Stimulated activated effector memory CD8-positive, alpha-beta T cell treated with anti-CD3 and anti-CD28 coated beads, Interleukin-12 subunit alpha, Interleukin-12 subunit beta, amount 100 ng/mL, for 72 hours (primary cell): ENCODE data around the gene AEBP1.

Experiments
- ATAC-seq: fragments of 150-1000 bp; cut with Tn5 transposase; 2 replicates; pipeline ENCODE4 v1.10.0; 2021
- DNase-seq, 2 donors: peaks; one replicate each; pipeline ENCODE4 v3.0.0; 2021 to 2022; ENCODE audit warnings: low spot score in 2 of 2
- H3K27ac Mint-ChIP-seq: one replicate; pipeline ENCODE4 v1.8.0; 2022; ENCODE audit warnings: mild to moderate bottlenecking, mixed read lengths
- H3K36me3 Mint-ChIP-seq: one replicate; pipeline ENCODE4 v1.8.0; 2022; ENCODE audit warnings: mild to moderate bottlenecking, mixed read lengths
- H3K4me1 Mint-ChIP-seq: one replicate; pipeline ENCODE4 v1.8.0; 2022; ENCODE audit warnings: mixed read lengths
- H3K4me3 Mint-ChIP-seq: one replicate; pipeline ENCODE4 v1.8.0; 2022; ENCODE audit warnings: mild to moderate bottlenecking, mixed read lengths
- H3K9me3 Mint-ChIP-seq: one replicate; pipeline ENCODE4 v1.8.0; 2022; ENCODE audit warnings: mixed read lengths

The AEBP1 gene

DNA sequence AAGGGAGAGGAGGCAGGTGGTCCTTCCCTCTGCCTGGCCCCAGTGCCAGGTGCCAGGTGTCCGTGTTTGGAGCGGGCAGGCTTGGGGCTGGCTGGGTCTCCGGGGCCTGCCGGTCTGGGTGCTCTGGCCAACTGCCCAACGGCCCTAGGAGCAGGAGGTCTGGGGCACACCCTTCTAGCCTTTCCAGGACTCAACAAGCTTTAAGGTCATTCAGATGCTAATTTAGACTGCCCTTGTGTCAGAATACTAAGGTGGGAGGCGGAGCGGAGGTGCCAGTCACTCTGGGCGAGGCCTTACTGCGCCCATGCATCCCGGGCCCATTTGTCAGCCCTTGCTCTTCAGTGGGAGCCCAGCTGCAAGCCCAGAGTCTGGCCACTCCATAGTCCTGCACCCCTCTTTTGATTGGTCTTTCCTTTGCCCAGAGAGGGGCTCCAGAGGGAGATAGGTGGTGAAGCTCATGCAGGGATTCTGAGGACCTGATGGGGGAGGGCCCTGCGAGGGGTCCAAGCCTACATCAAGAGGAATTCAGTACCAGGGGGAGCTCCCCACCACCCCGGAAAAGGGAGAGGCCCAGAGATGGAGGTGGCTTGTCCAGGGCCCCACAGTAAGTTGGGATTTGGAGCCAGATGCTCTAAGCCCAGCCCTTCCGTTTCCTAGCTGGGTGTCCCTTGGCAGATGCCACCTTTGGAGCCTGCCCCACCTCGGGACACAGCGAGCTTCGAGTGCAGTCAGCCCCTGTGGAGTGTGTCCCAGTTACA, 40.1 kb upstream of the AEBP1 start:
- peaks cover 75% of the 10 kb centered on the region for H3K36me3 Mint-ChIP-seq
- no peak for DNase-seq

DNA sequence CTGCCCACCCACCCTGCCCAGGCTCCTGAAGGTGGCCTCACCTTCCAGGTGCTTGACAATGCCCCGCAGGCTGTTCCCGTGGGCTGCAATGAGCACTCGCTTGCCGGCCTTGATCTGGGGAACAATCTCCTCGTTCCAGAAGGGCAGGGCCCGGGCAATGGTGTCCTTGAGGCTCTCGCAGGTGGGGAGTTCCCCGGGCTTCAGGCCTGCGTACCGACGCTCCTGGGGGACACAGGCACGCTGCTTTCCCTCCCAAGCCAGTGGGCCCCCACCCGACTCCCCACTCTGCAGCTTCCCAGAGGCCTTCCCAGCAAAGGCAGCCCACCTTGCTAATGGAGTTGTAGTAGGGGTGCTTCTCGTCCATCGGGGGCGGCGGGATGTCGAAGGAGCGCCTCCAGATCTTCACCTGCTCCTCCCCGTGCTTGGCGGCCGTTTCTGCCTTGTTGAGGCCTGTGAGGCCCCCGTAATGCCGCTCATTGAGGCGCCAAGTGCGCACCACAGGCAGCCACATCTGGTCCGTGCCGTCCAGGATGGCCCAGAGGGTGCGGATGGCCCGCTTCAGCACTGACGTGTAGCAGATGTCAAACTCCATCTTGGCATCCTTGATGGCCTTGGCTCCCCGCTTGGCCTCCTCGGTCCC, 39.2 kb upstream of the AEBP1 start:
- Mint-ChIP-seq H3K9me3 (no peaks in the 10 kb centered on the region), H3K36me3 (peaks cover 73% of the 10 kb centered on the region), H3K4me3 (no peak overlapping the region), H3K27ac (peak overlapping the region; percentile 89), H3K4me1 (peaks cover 37% of the 10 kb centered on the region)
- DNase-seq (no peak), ATAC-seq (no peak)

More for the DNA sequence above, 40.1 kb upstream of the AEBP1 start:
- ATAC-seq: no peak
- Mint-ChIP-seq H3K27ac (no peak overlapping the region), H3K9me3 (no peaks in the 10 kb centered on the region), H3K4me1 (peaks cover 37% of the 10 kb centered on the region), H3K4me3 (no peak overlapping the region)

DNA sequence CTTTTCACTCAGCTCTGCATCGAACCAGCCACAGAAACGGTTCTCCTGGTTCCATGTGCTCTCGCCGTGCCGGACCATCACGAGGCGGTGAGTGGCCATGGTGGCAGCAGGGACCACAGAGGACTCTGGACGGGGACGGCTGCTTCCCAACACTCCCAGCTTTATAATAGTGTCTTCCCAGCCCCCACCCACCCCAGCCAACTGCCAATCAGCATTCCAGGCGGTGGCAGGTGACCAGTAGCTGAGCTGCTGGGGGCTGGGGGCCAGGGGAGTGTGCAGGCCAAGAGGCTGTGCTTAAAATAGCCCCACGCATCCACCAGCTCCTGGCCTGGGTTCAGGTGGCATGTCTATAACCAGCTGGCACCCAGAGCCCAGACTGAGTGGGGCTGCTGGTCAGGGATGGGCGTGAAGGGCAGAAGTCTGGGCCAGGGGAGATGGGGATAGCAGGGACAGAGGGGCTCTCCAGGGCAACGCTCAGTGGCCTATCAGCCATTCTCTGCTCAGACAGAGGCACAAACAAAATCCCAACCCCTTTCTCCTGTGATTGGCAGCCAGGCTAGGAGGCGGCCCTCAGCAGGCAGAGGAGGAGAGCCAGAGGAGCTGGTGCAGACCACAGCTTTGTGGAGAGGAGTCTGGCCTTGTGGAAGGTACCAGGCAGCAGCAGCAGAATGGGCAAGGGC, 38.6 kb upstream of the AEBP1 start, which contains the start of gene PGAM2:
Gene PGAM2, minus strand, starts transcription at position 137 of the 680 bp plus-strand sequence. Its CDS starts 38 bp downstream, at position 99.
- ATAC-seq (peak; percentile 45), DNase-seq (no peak)
- peaks cover 37% of the 10 kb centered on the region for H3K4me1 Mint-ChIP-seq
- peak within 1 kb of the TSS; percentile 89 for H3K27ac Mint-ChIP-seq
- no peak within 1 kb of the TSS for H3K4me3 Mint-ChIP-seq
- no peaks in the 10 kb centered on the region for H3K9me3 Mint-ChIP-seq
- peaks cover 70% of the 10 kb centered on the region for H3K36me3 Mint-ChIP-seq

DNA sequence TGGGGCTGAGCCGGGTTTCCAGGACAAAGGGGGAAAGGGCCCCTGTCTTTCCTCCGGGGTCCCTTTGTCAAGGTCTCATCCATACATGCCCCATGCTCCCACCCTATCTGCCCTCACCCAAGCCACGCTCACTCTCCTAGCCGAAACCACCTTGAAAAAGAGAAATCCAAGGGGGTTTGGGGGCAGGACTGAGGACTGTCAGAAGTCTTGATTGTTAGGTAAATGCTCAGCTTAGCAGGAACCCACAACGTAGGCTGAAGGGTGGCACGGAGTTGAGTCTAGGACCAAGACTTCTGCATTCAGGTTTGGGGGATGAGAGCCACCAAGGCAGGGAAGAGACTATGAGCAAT, 38.1 kb upstream of the AEBP1 start:
- H3K4me1 Mint-ChIP-seq: peaks cover 37% of the 10 kb centered on the region

DNA sequence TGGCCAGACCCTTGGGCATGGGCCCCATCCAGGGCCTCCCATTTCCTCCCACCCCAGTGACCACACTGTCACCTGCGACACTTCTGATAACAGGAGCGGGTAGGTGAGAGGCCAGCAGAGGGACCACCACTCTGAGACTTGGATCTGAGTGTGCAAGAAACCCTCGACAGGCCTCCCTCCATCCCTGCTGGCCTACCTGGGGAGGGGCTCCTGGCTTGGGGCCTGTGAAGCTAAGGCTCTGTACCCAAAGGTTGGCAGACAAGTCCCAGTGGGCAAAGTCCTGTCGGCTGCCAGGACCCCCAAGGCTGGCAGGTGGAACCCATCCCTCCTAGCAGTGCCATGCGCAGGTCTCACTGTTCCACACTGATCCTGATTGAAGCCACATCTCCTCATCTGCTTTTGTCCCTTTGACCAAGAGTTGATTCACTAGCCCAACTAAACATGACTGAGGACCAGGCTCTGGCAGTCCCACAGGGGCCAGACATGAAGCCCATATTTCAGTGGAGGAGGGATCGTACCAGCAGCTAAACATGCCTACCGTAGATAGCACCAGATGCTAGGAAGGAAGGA, 37.6 kb upstream of the AEBP1 start:
- Mint-ChIP-seq H3K9me3 (no peaks in the 10 kb centered on the region), H3K4me1 (peaks cover 37% of the 10 kb centered on the region), H3K27ac (peak overlapping the region; percentile 89), H3K4me3 (no peak overlapping the region), H3K36me3 (peaks cover 73% of the 10 kb centered on the region)
- DNase-seq: no peak
- peak; percentile 1 for ATAC-seq

More for the DNA sequence above, 38.1 kb upstream of the AEBP1 start:
- Mint-ChIP-seq H3K4me3 (no peak overlapping the region), H3K9me3 (no peaks in the 10 kb centered on the region), H3K36me3 (peaks cover 70% of the 10 kb centered on the region), H3K27ac (peak overlapping the region; percentile 89)
- DNase-seq (no peak), ATAC-seq (peak; percentile 24)

DNA sequence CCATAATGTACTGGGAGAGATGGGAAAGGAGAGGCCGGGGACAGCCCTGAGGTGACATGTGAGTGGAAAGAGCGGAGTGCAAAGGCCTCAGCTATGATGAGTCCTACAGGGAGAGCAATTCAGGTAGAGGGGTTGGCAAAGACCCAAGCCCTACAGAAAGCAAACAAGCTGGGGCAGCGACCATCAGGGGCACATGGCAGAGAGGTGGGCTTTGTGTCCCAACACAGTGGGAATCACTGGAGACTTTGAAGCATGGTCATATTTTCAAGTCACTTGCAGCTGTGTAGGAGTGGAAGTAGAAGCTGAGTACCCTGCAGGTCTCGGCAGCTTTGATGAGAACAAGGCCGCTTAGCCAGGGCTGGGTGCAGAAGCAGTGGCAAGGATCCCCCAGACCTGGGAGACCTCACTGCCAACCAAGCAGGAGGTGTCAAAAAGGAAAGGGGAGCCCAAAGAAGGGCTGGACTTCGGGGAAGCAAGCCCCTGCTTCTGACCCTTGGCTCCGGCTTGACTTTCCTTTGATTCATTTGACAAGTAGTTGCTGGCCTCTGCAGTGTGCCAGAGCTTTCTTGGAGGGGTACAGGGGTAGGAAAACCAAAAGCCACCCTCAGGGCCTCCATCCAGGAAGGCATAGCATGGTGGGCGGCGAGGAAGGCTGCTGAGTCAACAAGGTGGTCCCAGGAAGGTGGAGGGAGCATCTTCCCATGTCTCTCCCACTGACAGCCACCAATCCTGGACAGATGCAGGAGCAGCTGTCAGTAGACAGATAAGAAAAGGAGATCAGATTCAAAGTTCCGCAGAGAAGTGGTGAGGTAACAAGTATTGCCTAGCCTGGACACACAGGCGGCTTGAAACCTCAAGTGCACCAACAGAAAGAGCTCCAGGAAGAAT, 36.8 kb upstream of the AEBP1 start:
- Mint-ChIP-seq H3K27ac (peak overlapping the region; percentile 89), H3K9me3 (no peaks in the 10 kb centered on the region), H3K4me1 (peaks cover 44% of the 10 kb centered on the region), H3K36me3 (peaks cover 80% of the 10 kb centered on the region), H3K4me3 (no peak overlapping the region)
- DNase-seq (no peak), ATAC-seq (no peak)

DNA sequence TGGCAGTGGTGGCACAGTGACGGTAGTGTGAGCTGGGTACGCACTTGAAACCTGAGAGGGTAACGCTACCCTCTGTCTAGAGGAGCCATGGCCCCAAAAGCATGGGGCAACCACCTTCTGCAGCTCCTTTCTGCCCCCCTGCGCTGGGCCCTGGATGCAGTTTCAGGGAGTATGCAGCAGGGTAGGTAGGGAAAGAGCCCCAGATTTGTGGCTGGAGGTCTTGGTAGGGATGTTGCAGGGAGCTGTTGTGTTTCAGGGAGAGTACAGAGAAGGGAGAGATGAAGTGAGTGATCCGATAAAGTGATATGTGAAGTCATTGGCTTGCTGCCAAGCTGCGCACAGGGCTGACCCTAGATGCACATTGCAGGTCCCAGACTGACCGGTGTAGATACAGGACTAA, 36.1 kb upstream of the AEBP1 start:
- H3K27ac Mint-ChIP-seq: peak overlapping the region; percentile 89
- peaks cover 52% of the 10 kb centered on the region for H3K4me1 Mint-ChIP-seq
- ATAC-seq (no peak), DNase-seq (no peak)
- H3K4me3 Mint-ChIP-seq: no peak overlapping the region
- H3K9me3 Mint-ChIP-seq: no peaks in the 10 kb centered on the region
- peaks cover 83% of the 10 kb centered on the region for H3K36me3 Mint-ChIP-seq

DNA sequence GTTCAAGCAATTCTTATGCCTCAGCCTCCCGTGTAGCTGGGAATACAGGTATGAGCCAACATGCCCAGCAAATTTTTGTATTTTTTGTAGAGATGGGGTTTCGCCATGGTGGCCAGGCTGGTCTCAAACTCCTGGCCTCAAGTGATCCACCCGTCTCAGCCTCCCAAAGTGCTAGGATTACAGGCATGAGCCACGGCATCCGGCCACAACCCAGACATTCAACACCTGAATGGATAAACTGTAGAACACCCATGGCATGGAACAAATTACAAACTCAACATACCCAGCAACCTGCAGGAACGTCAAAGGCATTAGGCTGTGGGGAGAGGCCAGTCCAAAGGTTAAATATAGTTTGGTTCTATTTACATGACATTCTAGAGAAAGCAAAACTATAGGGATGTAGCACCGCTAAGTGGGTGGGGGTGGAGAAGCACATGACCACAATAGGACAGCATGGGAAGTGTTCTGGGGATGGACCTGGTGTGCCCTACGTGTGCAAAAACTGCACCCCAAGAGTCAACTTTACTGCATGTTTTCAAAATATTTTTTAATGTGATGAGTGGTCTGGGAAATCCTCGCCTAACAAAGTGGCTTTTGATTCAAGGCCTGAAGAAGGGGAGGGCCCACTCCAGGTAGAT, 32.3 kb upstream of the AEBP1 start:
- no peak for ATAC-seq
- DNase-seq: no peak
- Mint-ChIP-seq H3K4me1 (peaks cover 51% of the 10 kb centered on the region), H3K27ac (peak overlapping the region; percentile 84), H3K4me3 (no peak overlapping the region), H3K36me3 (peaks cover 90% of the 10 kb centered on the region), H3K9me3 (no peaks in the 10 kb centered on the region)

DNA sequence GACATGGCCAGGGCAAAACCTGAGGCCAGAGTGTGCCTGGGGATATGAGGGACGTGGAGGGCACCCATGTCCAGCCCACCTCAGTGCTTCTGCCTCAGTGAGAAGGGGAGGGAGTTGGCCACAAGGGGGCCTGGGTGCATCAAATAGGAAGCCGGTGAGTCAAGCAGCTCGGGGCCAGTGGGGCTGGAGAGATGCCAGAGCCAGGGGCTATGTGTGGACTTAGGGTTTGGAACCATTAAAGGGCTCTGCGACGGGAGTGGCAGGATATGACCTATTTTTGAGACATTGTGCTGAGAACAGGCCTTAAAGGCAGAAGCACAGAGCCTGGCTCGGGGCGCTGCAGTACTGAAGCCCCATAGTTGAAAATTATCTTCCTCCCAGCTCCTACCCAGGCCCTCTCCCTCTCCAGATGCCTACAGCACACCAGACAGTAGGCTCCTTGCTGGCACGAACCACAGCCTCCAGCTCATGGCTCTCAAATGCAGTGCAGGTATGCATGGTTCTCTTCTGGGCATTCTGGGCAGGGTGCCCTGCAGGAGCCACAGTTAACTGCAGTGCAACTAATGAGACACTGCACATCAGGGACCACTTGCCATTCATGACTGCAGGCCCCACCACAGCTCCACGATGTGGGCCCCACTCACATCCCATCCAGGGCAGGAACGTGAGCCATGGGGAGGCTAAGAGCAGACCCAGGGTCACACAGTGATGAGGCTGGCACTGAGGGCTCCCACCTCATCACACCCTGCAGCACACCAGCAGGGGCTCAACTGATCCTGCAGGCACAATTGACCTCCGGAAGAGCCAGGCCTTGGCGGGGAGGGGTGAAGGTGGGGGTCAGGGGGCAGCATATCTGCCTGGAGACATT, 31.5 kb upstream of the AEBP1 start:
- DNase-seq (no peak), ATAC-seq (peak; percentile 49)
- H3K27ac Mint-ChIP-seq: peak overlapping the region; percentile 84
- H3K4me1 Mint-ChIP-seq: peaks cover 47% of the 10 kb centered on the region
- peak overlapping the region; percentile 40 for H3K4me3 Mint-ChIP-seq
- no peaks in the 10 kb centered on the region for H3K9me3 Mint-ChIP-seq
- peaks cover 90% of the 10 kb centered on the region for H3K36me3 Mint-ChIP-seq

DNA sequence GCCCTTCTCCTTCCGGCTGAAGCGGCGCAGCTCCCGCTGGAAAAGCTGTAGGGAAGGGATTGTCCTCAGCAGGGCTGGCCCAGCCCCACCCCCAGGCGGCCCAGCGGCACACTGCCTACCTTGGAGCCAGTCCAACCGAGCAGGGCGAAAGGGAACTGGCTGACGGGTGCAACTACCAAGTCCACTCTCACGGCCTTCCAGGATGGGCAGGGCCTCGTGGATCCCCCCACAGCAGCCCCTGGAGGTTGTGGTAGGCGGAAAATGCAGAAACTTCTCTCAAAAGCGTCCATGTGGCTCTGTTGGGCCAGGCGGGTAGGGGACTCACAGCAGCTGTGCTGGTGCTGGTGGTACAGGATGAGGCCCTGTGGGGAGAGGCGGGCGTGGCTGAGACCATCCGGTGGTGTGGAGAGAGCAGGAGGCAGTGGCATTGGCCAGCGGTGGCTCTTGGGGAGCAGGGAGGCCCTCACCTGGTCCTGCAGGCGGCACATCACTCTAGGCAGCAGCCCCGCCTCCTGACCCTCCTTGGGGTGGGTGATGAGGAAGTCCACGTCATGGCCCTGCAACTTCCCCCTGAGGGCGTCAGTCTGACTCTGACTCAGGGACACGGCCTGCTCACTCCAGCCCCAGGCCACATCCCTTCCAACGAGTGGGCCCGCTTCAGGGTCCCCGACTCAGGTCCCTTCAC, 30.3 kb upstream of the AEBP1 start:
- H3K27ac Mint-ChIP-seq: peak overlapping the region; percentile 84
- peak overlapping the region; percentile 40 for H3K4me3 Mint-ChIP-seq
- H3K36me3 Mint-ChIP-seq: peaks cover 90% of the 10 kb centered on the region
- peak in 1 of 2 donors; percentile 49 for DNase-seq
- H3K4me1 Mint-ChIP-seq: peaks cover 46% of the 10 kb centered on the region
- no peaks in the 10 kb centered on the region for H3K9me3 Mint-ChIP-seq
- ATAC-seq: peak; percentile 97

DNA sequence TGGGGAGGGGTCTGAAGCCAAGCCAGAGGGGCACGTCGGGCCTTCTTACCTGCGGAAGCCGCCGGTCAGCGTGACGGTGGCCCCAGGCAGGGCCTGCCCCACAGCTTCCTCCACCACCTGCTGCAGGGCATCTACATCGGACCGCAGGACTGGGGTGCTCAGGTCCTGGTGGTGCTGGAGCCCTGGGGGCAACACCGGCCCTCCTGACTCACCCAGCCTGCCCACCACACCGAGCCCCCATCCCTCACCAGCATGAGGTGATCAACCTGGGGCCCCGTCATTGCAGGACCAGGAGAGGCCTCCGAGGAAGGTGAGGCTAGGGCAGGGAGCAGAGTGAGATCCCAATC, 29.8 kb upstream of the AEBP1 start:
- Mint-ChIP-seq H3K4me3 (peak overlapping the region; percentile 40), H3K27ac (peak overlapping the region; percentile 84), H3K9me3 (no peaks in the 10 kb centered on the region), H3K4me1 (peaks cover 45% of the 10 kb centered on the region), H3K36me3 (peaks cover 89% of the 10 kb centered on the region)
- DNase-seq (no peak), ATAC-seq (peak; percentile 6)

DNA sequence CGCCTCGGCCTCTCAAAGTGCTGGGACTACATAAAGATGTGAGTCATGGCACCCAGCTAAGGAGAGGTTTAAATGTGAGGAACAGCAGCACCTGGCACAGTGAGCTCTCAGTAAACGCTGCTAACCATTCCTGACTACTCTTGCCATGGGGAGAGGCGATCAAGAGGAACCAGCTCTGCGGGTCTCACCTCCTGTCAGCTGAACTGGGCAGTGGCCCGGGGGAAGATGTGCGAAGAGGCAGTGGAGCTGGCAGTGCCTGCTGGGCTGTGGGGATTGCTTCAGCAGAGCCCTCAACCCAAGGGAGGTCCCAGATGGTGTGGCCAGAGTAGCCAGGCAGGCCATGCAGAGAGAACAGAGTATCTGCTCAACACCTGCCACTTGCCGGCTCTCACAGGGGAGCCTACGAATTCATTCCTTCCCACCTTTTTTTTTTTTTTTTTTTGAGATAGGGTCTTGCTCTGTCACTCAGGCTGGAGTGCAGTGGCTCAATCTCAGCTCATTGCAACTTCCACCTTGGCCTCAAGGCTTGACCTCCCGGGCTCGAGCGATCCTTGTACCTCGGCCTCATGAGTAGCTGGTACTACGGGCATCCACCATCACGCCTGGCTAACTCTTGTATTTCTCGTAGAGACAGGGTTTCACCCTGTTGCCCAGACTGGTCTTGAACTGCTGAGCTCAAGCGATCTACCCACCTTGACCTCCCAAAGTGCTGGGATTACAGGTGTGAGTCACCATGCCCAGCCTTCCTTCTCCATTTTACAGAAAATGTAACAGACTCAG, 28.7 kb upstream of the AEBP1 start:
- Mint-ChIP-seq H3K4me1 (peaks cover 46% of the 10 kb centered on the region), H3K4me3 (no peak overlapping the region), H3K9me3 (no peaks in the 10 kb centered on the region), H3K27ac (peak overlapping the region; percentile 84), H3K36me3 (peaks cover 83% of the 10 kb centered on the region)
- DNase-seq: no peak
- ATAC-seq: no peak
